ENCODE measurements around the gene GPR132.
"Not testable (repeated sequence)": the region's sequence is repeated elsewhere in the genome, so short reads cannot be mapped to it uniquely, and the experiment has no call there.

GPR132 gene

GRCh38 chr14:105091054-105091516, 25.9 kb upstream of the GPR132 start:
- DNase-seq (ENCODE audit: low read depth in 2 of 2): no peak

GRCh38 chr14:105090493-105091053, 25.3 kb upstream of the GPR132 start:
- DNase-seq (ENCODE audit: low read depth in 2 of 2): peak; percentile 68 to 89

GRCh38 chr14:105089746-105090492, 24.7 kb upstream of the GPR132 start:
- DNase-seq (ENCODE audit: low read depth in 2 of 2): no peak

GRCh38 chr14:105088812-105089745, 23.8 kb upstream of the GPR132 start:
- no peak for DNase-seq (ENCODE audit: low read depth in 2 of 2)

- no peak for DNase-seq (ENCODE audit: low read depth in 2 of 2)
These were observed 23.0 kb upstream of the GPR132 start for GRCh38 chr14:105087963-105088811.

GRCh38 chr14:105087308-105087962, 22.2 kb upstream of the GPR132 start:
- no peak for DNase-seq (ENCODE audit: low read depth in 2 of 2)

GRCh38 chr14:105086833-105087307, 21.6 kb upstream of the GPR132 start:
- DNase-seq (ENCODE audit: low read depth in 2 of 2): peak; percentile 75 to 84

GRCh38 chr14:105085766-105086165, 20.5 kb upstream of the GPR132 start:
- no peak for DNase-seq (ENCODE audit: low read depth in 2 of 2)

GRCh38 chr14:105084741-105085571, 19.7 kb upstream of the GPR132 start:
- no peak for DNase-seq (ENCODE audit: low read depth in 2 of 2)

- no peak for DNase-seq (ENCODE audit: low read depth in 2 of 2)
These were observed 18.9 kb upstream of the GPR132 start for GRCh38 chr14:105083926-105084685.

GRCh38 chr14:105082703-105083102, 17.5 kb upstream of the GPR132 start:
- DNase-seq (ENCODE audit: low read depth in 2 of 2): no peak

- DNase-seq (ENCODE audit: low read depth in 2 of 2): not testable (repeated sequence)
These were observed 16.2 kb upstream of the GPR132 start for GRCh38 chr14:105081473-105081872.

- no peak for DNase-seq (ENCODE audit: low read depth in 2 of 2)
These were observed 14.9 kb upstream of the GPR132 start for GRCh38 chr14:105080161-105080560.

- no peak for DNase-seq (ENCODE audit: low read depth in 2 of 2)
These were observed 13.1 kb upstream of the GPR132 start for GRCh38 chr14:105078294-105078693.

GRCh38 chr14:105077649-105077995, 12.4 kb upstream of the GPR132 start:
- DNase-seq (ENCODE audit: low read depth in 2 of 2): no peak

- DNase-seq (ENCODE audit: low read depth in 2 of 2): no peak
These were observed 11.8 kb upstream of the GPR132 start for GRCh38 chr14:105076805-105077648.

- no peak for DNase-seq (ENCODE audit: low read depth in 2 of 2)
These were observed 11.1 kb upstream of the GPR132 start for GRCh38 chr14:105076296-105076804.

Measured in stimulated activated CD4-positive, alpha-beta T cell treated with anti-CD3 and anti-CD28 coated beads, Interleukin-12 subunit alpha, Interleukin-12 subunit beta, amount 100 ng/mL, for 24 hours (primary cell).